ENCODE measurements around the gene MTMR4.

- TF ChIP-seq EZH2 (IDR thresholded peaks at IDR 0.05; ENCODE audit: borderline replicate concordance, insufficient read depth, low read length, poor library complexity, severe bottlenecking) (no peak), CTCF (IDR thresholded peaks at IDR 0.05; ENCODE audit: poor library complexity, severe bottlenecking) (no peak), POLR2AphosphoS5 (IDR thresholded peaks at IDR 0.05) (no peak), RAD21 (conservative IDR thresholded peaks at IDR 0.05) (no peak), EP300 (conservative IDR thresholded peaks at IDR 0.05; ENCODE audit: poor library complexity, severe bottlenecking) (no peak), REST (IDR thresholded peaks at IDR 0.05; ENCODE audit: borderline replicate concordance) (no peak), TAF1 (IDR thresholded peaks at IDR 0.05; ENCODE audit: low read depth) (no peak), SMC3 (conservative IDR thresholded peaks at IDR 0.05; ENCODE audit: poor library complexity) (no peak)
Observed at GRCh38 chr17:58534901-58535421, 20.5 kb upstream of the MTMR4 start.

Data from neural cell (in vitro differentiated cells).